ENCODE data around the gene ACOT7.

DNA sequence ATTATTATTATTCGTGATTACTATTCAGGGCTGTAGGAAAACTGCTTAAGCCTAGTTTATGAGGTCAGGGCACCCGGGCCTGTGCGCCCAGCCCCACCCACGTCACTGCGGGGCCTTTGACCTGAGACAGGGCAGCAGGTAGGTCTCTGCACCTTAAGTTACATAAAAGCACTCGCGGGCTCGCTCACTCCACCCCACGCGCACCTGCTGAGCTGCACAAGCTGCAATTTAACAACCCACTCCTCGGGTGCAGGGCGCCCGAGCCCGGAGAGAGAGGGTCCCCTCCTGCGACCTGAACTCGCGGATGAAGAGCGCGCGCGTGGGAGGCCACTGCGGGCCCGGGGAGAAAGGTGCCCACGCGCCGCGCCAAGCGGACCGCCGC is 158.3 kb downstream of the ACOT7 start:
- TF ChIP-seq, protein P1, sequence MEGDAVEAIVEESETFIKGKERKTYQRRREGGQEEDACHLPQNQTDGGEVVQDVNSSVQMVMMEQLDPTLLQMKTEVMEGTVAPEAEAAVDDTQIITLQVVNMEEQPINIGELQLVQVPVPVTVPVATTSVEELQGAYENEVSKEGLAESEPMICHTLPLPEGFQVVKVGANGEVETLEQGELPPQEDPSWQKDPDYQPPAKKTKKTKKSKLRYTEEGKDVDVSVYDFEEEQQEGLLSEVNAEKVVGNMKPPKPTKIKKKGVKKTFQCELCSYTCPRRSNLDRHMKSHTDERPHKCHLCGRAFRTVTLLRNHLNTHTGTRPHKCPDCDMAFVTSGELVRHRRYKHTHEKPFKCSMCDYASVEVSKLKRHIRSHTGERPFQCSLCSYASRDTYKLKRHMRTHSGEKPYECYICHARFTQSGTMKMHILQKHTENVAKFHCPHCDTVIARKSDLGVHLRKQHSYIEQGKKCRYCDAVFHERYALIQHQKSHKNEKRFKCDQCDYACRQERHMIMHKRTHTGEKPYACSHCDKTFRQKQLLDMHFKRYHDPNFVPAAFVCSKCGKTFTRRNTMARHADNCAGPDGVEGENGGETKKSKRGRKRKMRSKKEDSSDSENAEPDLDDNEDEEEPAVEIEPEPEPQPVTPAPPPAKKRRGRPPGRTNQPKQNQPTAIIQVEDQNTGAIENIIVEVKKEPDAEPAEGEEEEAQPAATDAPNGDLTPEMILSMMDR (IDR thresholded peaks at IDR 0.05; ENCODE audit: insufficient read depth, low read length, poor library complexity, severe bottlenecking) = no peak
- TF ChIP-seq EZH2phosphoT487 (conservative IDR thresholded peaks at IDR 0.05; ENCODE audit: low read length) = no peak

All from SU-DHL-6 (cell line).